ENCODE data around the gene TRIO. TPM values are rescaled to one million over a fixed set of nuclear protein-coding genes. Genes with fewer than 3 reads are reported as not detected.

TRIO gene
- total and polyA plus RNA-seq, 2 of the 8 experiments (the other 6 are each of a cell fraction or from before 2014, with no cell fraction given): 35.1 to 69.1 TPM

DNA sequence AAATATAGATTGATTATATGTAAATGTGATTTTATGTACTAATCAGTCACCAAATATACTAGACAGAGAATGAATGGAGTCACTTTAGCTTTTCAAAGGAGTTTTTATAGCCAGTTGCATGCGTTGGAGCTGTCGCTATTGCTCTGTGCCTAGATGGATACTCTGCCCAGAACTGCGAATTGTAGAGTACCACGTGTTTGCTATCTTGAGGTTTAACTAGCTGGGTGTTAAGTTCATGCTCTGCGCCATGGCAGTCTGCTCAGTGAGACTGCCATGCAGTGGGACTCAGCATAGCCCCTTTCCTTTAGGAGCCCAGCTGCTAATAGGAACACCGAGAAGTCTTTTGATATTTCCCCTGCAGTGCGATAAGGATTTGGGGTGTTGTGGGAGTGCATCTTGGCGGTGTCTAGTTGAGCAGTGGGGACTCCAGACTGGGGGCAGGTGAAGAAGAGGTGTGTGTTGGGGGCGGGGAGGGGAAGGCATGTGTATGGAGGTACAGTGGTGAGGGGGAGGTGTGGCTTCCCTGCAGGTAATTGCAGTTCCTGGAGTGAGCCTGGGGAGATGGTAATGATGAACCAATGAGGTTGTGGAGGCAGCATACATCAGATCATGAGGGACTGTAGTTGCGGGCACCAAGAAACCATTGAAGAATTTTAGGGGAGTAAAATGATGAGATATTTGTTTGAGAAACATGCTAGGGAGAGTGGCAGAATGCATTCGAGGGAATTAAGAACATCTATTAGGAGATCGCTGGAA is 118.9 kb downstream of the TRIO start:
- Histone ChIP-seq H4K20me1 (replicated peaks in 1 of 2; ENCODE audit: control insufficient read depth in 1 of 2, insufficient read depth in 2 of 2, low read length in 2 of 2) (peaks cover 0 to 5% of the 10 kb centered on the region in 2 experiments), H4K5ac (ENCODE audit: insufficient read length, low read depth, low read length) (no peak overlapping the region), H2AFZ (ENCODE audit: low read length) (no peak overlapping the region), H3K18ac (ENCODE audit: extremely low read depth, low read length) (peak overlapping the region; percentile 80), H2BK15ac (ENCODE audit: low read length) (peak overlapping the region; percentile 34; the same call in 1 of the 2 replicates), H3K36me3 (ENCODE audit: control insufficient read depth in 2 of 4, insufficient read depth in 4 of 4, low read length in 3 of 4) (no peaks in the 10 kb centered on the region), H3K27ac (ENCODE audit: low read depth, low read length) (no peak overlapping the region), H3K23ac (ENCODE audit: insufficient read length) (no peak overlapping the region), H3K56ac (replicated peaks; ENCODE audit: insufficient read length, low read depth, low read length) (no peak overlapping the region), H3K4me3 (ENCODE audit: extremely low read depth in 1 of 4, insufficient read depth in 2 of 4, low read depth in 3 of 4, low read length in 4 of 4) (no peak overlapping the region), H2BK12ac (ENCODE audit: low read depth, low read length) (peak overlapping the region; percentile 86; the same call in 1 of the 2 replicates), H2BK120ac (replicated peaks; ENCODE audit: low read depth, low read length) (no peak overlapping the region), H3K27me3 (replicated peaks in 1 of 4; ENCODE audit: control insufficient read depth in 3 of 4, extremely low read depth in 1 of 4, insufficient read depth in 3 of 4, low read length in 3 of 4) (no peaks in the 10 kb centered on the region), H3K79me1 (ENCODE audit: low read depth, low read length) (peaks cover 6% of the 10 kb centered on the region), H3K14ac (ENCODE audit: insufficient read length) (no peak overlapping the region), H3K9ac (replicated peaks in 1 of 4; ENCODE audit: extremely low read depth in 1 of 4, low read depth in 3 of 4, low read length in 3 of 4) (no peak overlapping the region), H3K4me1 (replicated peaks in 1 of 4; ENCODE audit: control insufficient read depth in 3 of 4, insufficient read depth in 4 of 4, low read length in 3 of 4) (peaks cover 18 to 49% (median 45%) of the 10 kb centered on the region in 4 experiments), H3K4me2 (ENCODE audit: insufficient read depth in 1 of 2, low read depth in 2 of 2, low read length in 2 of 2) (peak overlapping the region in 1 of 2 experiments; percentile 8; a peak in 1 of 4 replicates), H3K4ac (replicated peaks; ENCODE audit: insufficient read length, low read depth, low read length) (peak overlapping the region; percentile 17), H4K8ac (ENCODE audit: extremely low read depth, insufficient read depth, low read length) (no peak overlapping the region), H2BK5ac (ENCODE audit: low read depth, low read length) (peak overlapping the region; percentile 22; the same call in 1 of the 2 replicates), H3K23me2 (ENCODE audit: low read depth, low read length) (no peaks in the 10 kb centered on the region), H2BK20ac (ENCODE audit: low read length) (peak overlapping the region; percentile 77), H3K79me2 (ENCODE audit: control insufficient read depth in 1 of 2, insufficient read depth in 2 of 2, low read length in 2 of 2) (peaks cover 0 to 91% of the 10 kb centered on the region in 2 experiments; a peak in 3 of 4 replicates), H4K91ac (replicated peaks; ENCODE audit: insufficient read length, low read length) (no peak overlapping the region), H3K9me3 (ENCODE audit: insufficient read depth in 2 of 2, low read depth in 1 of 2, low read length in 1 of 2) (no peaks in the 10 kb centered on the region), H2AK5ac (ENCODE audit: low read depth, low read length) (0 out of 2 replicates have a peak overlapping the region, but pooled peaks have one; percentile 45)
- ChIA-PET CTCF (ENCODE audit: partially characterized antibody) (interaction anchor here (0.8 to 2.1 kb wide), 6 partner anchors 8 to 120 kb away, joined by 3 to 7 read pairs (median 4); no protein-coding TSS in a partner anchor), POLR2A (ENCODE audit: partially characterized antibody) (interaction anchor here (1.0 kb wide), 1 partner anchor 118 kb away, joined by 6 read pairs; no protein-coding TSS in a partner anchor)
- DNase-seq (ENCODE audit: low read depth in 1 of 2, low spot score in 2 of 2) (no peak), FAIRE-seq (no peak)
- 78 to 100% methylated on average over 1 to 11 of the region's 12 CpGs for WGBS, 2 experiments (ENCODE audit: extremely low coverage in 1 of 2, insufficient coverage in 1 of 2, insufficient read length in 1 of 2, insufficient replicate concordance in 2 of 2, low coverage in 1 of 2, low lambda C conversion rate in 2 of 2, missing lambda C conversion rate in 1 of 2)
- no peak for TF ChIP-seq POLR2AphosphoS5 (IDR thresholded peaks at IDR 0.05; ENCODE audit: low read depth, low read length)
- no peak for TF ChIP-seq EP300 (IDR thresholded peaks at IDR 0.05; ENCODE audit: borderline replicate concordance in 1 of 2, low read depth in 2 of 2, low read length in 2 of 2)
- TF ChIP-seq, protein P1, sequence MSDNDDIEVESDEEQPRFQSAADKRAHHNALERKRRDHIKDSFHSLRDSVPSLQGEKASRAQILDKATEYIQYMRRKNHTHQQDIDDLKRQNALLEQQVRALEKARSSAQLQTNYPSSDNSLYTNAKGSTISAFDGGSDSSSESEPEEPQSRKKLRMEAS (IDR thresholded peaks at IDR 0.05): peak; percentile 8; the same call in 1 of the 2 replicates
- TF ChIP-seq, protein P2, sequence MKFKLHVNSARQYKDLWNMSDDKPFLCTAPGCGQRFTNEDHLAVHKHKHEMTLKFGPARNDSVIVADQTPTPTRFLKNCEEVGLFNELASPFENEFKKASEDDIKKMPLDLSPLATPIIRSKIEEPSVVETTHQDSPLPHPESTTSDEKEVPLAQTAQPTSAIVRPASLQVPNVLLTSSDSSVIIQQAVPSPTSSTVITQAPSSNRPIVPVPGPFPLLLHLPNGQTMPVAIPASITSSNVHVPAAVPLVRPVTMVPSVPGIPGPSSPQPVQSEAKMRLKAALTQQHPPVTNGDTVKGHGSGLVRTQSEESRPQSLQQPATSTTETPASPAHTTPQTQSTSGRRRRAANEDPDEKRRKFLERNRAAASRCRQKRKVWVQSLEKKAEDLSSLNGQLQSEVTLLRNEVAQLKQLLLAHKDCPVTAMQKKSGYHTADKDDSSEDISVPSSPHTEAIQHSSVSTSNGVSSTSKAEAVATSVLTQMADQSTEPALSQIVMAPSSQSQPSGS (IDR thresholded peaks at IDR 0.05; ENCODE audit: low read length): no peak
- no peak for TF ChIP-seq SAP30 (IDR thresholded peaks at IDR 0.05; ENCODE audit: insufficient read depth, insufficient replicate concordance, low read length)
- no peak for TF ChIP-seq RAD21 (IDR thresholded peaks at IDR 0.05 in 1 of 2, conservative IDR thresholded peaks at IDR 0.05 in 1 of 2; ENCODE audit: low read depth in 2 of 2, low read length in 2 of 2)
- TF ChIP-seq CTBP2 (IDR thresholded peaks at IDR 0.05; ENCODE audit: borderline replicate concordance, insufficient read depth, insufficient read length, low read length): no peak
